Measurements from ENCODE around the gene TBC1D22A.

Gene TBC1D22A

GRCh38 chr22:46744581-46744980 lies 17.9 kb upstream of the TBC1D22A start:
- no peaks in the 10 kb centered on the region for H3K27me3 ChIP-seq (ENCODE audit: insufficient read depth, low read length, poor library complexity)
- no peak overlapping the region for H3K4ac ChIP-seq (ENCODE audit: low read depth, low read length)
- no peak overlapping the region for H2BK120ac ChIP-seq (ENCODE audit: low read depth, low read length)
- no peak overlapping the region for H3K23ac ChIP-seq (ENCODE audit: low read length)
- H2BK5ac ChIP-seq (ENCODE audit: low read length): no peak overlapping the region
- no peaks in the 10 kb centered on the region for H3K36me3 ChIP-seq (ENCODE audit: control insufficient read depth, insufficient read depth, low read length)
- H2AK5ac ChIP-seq (ENCODE audit: low read length): no peak overlapping the region
- H3K79me1 ChIP-seq (ENCODE audit: low read length): no peaks in the 10 kb centered on the region
- no peaks in the 10 kb centered on the region for H3K4me1 ChIP-seq (ENCODE audit: control insufficient read depth, low read depth, low read length)
- no peak overlapping the region for H4K5ac ChIP-seq (ENCODE audit: low read length)
- H3K9ac ChIP-seq (ENCODE audit: low read length): no peak overlapping the region
- no peak overlapping the region for H2BK15ac ChIP-seq (replicated peaks; ENCODE audit: low read depth)
- H3K4me3 ChIP-seq (ENCODE audit: low read length): no peak overlapping the region
- no peak overlapping the region for H3K4me2 ChIP-seq (ENCODE audit: low read length)
- H4K8ac ChIP-seq (ENCODE audit: low read depth, low read length): no peak overlapping the region
- H3K56ac ChIP-seq (ENCODE audit: low read length): no peak overlapping the region
- WGBS (ENCODE audit: extremely low coverage, insufficient coverage, low lambda C conversion rate): no CpG with 5 or more reads among the region's 6 CpGs
- no peak for DNase-seq
- no peak overlapping the region for H3K18ac ChIP-seq (ENCODE audit: low read length)
- no peak overlapping the region for H3K27ac ChIP-seq (ENCODE audit: low read depth, low read length)
- no peaks in the 10 kb centered on the region for H3K79me2 ChIP-seq (ENCODE audit: control insufficient read depth, insufficient read depth, low read length)

DNA sequence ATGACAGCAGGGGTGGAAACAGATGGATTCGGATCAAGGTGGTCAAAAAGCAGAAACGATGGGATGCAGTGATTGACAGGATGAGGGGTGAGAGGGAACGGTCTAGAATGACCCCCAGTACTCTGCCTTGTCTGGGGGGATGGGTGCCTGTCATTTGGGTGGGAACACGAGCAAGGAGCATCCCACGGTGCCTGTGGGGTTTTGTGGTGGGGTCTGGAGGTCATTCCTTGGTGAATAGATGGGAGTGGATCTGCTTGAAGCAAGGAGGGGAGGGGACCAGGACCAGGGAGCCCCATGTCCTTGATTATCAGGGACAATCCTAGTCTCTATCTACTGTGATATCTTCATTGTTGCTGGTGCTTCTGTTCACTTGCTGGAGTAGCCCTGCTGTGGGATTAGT lies 16.3 kb upstream of the TBC1D22A start:
- Histone ChIP-seq H3K23ac (ENCODE audit: low read length) (no peak overlapping the region), H2BK120ac (ENCODE audit: low read depth, low read length) (no peak overlapping the region), H2BK15ac (replicated peaks; ENCODE audit: low read depth) (no peak overlapping the region), H3K18ac (ENCODE audit: low read length) (no peak overlapping the region), H2AK5ac (ENCODE audit: low read length) (no peak overlapping the region), H3K4me1 (ENCODE audit: control insufficient read depth, low read depth, low read length) (no peaks in the 10 kb centered on the region), H3K4me2 (ENCODE audit: low read length) (no peak overlapping the region), H3K9ac (ENCODE audit: low read length) (no peak overlapping the region), H3K27me3 (ENCODE audit: insufficient read depth, low read length, poor library complexity) (no peaks in the 10 kb centered on the region), H3K36me3 (ENCODE audit: control insufficient read depth, insufficient read depth, low read length) (no peaks in the 10 kb centered on the region), H3K56ac (ENCODE audit: low read length) (no peak overlapping the region), H4K5ac (ENCODE audit: low read length) (no peak overlapping the region), H3K4me3 (ENCODE audit: low read length) (no peak overlapping the region), H3K4ac (ENCODE audit: low read depth, low read length) (no peak overlapping the region), H3K27ac (ENCODE audit: low read depth, low read length) (no peak overlapping the region), H2BK5ac (ENCODE audit: low read length) (no peak overlapping the region), H3K79me1 (ENCODE audit: low read length) (no peaks in the 10 kb centered on the region), H4K8ac (ENCODE audit: low read depth, low read length) (no peak overlapping the region), H3K79me2 (ENCODE audit: control insufficient read depth, insufficient read depth, low read length) (no peaks in the 10 kb centered on the region)
- WGBS (ENCODE audit: extremely low coverage, insufficient coverage, low lambda C conversion rate): no CpG with 5 or more reads among the region's 5 CpGs
- no peak for DNase-seq

- no CpG with 5 or more reads among the region's 11 CpGs for WGBS (ENCODE audit: extremely low coverage, insufficient coverage, low lambda C conversion rate)
- H3K9ac ChIP-seq (ENCODE audit: low read length): no peak overlapping the region
- no peak overlapping the region for H3K56ac ChIP-seq (ENCODE audit: low read length)
- no peaks in the 10 kb centered on the region for H3K79me2 ChIP-seq (ENCODE audit: control insufficient read depth, insufficient read depth, low read length)
- no peak overlapping the region for H3K18ac ChIP-seq (ENCODE audit: low read length)
- no peak overlapping the region for H3K4ac ChIP-seq (ENCODE audit: low read depth, low read length)
- H3K23ac ChIP-seq (ENCODE audit: low read length): no peak overlapping the region
- no peak overlapping the region for H2BK5ac ChIP-seq (ENCODE audit: low read length)
- no peak overlapping the region for H3K27ac ChIP-seq (ENCODE audit: low read depth, low read length)
- H4K5ac ChIP-seq (ENCODE audit: low read length): no peak overlapping the region
- no peak overlapping the region for H2AK5ac ChIP-seq (ENCODE audit: low read length)
- H2BK120ac ChIP-seq (ENCODE audit: low read depth, low read length): no peak overlapping the region
- DNase-seq: no peak
- no peak overlapping the region for H2BK15ac ChIP-seq (replicated peaks; ENCODE audit: low read depth)
- H3K27me3 ChIP-seq (ENCODE audit: insufficient read depth, low read length, poor library complexity): no peaks in the 10 kb centered on the region
- H3K36me3 ChIP-seq (ENCODE audit: control insufficient read depth, insufficient read depth, low read length): no peaks in the 10 kb centered on the region
- H3K4me2 ChIP-seq (ENCODE audit: low read length): no peak overlapping the region
- no peaks in the 10 kb centered on the region for H3K4me1 ChIP-seq (ENCODE audit: control insufficient read depth, low read depth, low read length)
- no peak overlapping the region for H3K4me3 ChIP-seq (ENCODE audit: low read length)
- no peak overlapping the region for H4K8ac ChIP-seq (ENCODE audit: low read depth, low read length)
- no peaks in the 10 kb centered on the region for H3K79me1 ChIP-seq (ENCODE audit: low read length)
Observed at GRCh38 chr22:46746620-46747019, 15.8 kb upstream of the TBC1D22A start.

DNA sequence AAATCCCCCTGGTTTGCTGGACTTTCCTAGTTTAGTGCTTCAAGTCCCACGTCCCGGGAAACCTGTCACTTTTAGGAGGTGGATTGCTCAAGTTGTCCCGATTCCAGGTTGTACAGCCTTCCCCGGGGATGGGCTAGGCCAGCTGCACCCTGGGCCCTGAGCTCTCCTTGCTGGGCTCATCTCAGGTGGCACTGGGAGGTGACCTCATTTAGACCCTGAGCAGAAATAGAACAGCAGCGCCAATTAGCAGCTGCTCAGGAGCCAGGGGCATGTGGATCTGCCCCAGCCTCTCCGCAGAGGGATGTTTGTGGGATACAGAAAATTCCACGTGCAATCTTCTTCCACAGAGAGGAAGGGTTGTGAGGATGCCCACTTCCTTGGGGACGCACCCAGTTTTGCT lies 14.8 kb upstream of the TBC1D22A start:
- WGBS (ENCODE audit: extremely low coverage, insufficient coverage, low lambda C conversion rate): no CpG with 5 or more reads among the region's 8 CpGs

DNA sequence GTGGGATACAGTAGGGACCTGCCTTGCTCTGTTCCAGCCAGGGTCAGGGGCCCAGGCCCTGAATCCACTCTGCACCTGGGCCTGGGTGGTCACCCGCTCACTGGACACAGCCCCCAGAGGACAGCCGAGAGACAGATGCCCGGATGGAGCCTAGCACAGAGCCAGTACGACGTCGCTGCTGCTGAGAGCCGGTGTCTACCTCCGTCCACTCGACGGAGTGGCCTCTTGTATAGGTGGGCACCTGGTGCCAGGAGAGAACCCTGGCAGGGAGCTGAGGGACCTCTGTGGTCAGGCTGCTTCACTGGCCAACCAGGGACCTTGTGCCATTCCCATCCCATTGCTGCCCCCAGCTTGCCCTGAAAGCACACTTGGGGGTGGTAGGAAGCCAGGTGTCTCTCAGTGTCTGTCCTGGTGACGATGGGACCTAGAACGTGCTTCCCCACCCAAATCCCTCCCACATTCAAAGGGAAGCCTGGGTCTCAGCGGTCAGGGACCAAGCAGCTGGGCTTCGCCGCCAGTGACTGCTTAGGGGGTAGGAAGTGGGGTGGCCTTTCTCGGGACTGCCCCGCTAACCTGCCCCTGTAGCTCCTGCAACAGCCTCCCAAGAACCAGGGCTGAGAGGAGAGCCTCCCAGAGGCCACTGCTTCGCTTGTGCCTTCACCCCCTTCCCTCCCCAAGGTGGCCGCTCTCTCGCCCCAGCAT lies 14.1 kb upstream of the TBC1D22A start:
- H3K23ac ChIP-seq (ENCODE audit: low read length): no peak overlapping the region
- H2BK5ac ChIP-seq (ENCODE audit: low read length): no peak overlapping the region
- no peak overlapping the region for H4K5ac ChIP-seq (ENCODE audit: low read length)
- no peak overlapping the region for H3K4me3 ChIP-seq (ENCODE audit: low read length)
- no peak overlapping the region for H3K4ac ChIP-seq (ENCODE audit: low read depth, low read length)
- H3K4me2 ChIP-seq (ENCODE audit: low read length): no peak overlapping the region
- no peak overlapping the region for H2AK5ac ChIP-seq (ENCODE audit: low read length)
- no peak overlapping the region for H4K8ac ChIP-seq (ENCODE audit: low read depth, low read length)
- no peak for DNase-seq
- H3K36me3 ChIP-seq (ENCODE audit: control insufficient read depth, insufficient read depth, low read length): no peaks in the 10 kb centered on the region
- no peaks in the 10 kb centered on the region for H3K4me1 ChIP-seq (ENCODE audit: control insufficient read depth, low read depth, low read length)
- no peaks in the 10 kb centered on the region for H3K79me2 ChIP-seq (ENCODE audit: control insufficient read depth, insufficient read depth, low read length)
- no peaks in the 10 kb centered on the region for H3K79me1 ChIP-seq (ENCODE audit: low read length)
- WGBS (ENCODE audit: extremely low coverage, insufficient coverage, low lambda C conversion rate): no CpG with 5 or more reads among the region's 20 CpGs
- H3K56ac ChIP-seq (ENCODE audit: low read length): no peak overlapping the region
- no peak overlapping the region for H2BK15ac ChIP-seq (replicated peaks; ENCODE audit: low read depth)
- H3K9ac ChIP-seq (ENCODE audit: low read length): no peak overlapping the region
- H3K27me3 ChIP-seq (ENCODE audit: insufficient read depth, low read length, poor library complexity): no peaks in the 10 kb centered on the region
- H3K27ac ChIP-seq (ENCODE audit: low read depth, low read length): no peak overlapping the region
- H2BK120ac ChIP-seq (ENCODE audit: low read depth, low read length): no peak overlapping the region
- H3K18ac ChIP-seq (ENCODE audit: low read length): no peak overlapping the region

More for the DNA sequence above, 14.8 kb upstream of the TBC1D22A start:
- no peaks in the 10 kb centered on the region for H3K4me1 ChIP-seq (ENCODE audit: control insufficient read depth, low read depth, low read length)
- H3K4me2 ChIP-seq (ENCODE audit: low read length): no peak overlapping the region
- no peak overlapping the region for H3K56ac ChIP-seq (ENCODE audit: low read length)
- no peaks in the 10 kb centered on the region for H3K79me2 ChIP-seq (ENCODE audit: control insufficient read depth, insufficient read depth, low read length)
- no peak overlapping the region for H3K4me3 ChIP-seq (ENCODE audit: low read length)
- no peaks in the 10 kb centered on the region for H3K79me1 ChIP-seq (ENCODE audit: low read length)
- H3K4ac ChIP-seq (ENCODE audit: low read depth, low read length): no peak overlapping the region
- no peaks in the 10 kb centered on the region for H3K36me3 ChIP-seq (ENCODE audit: control insufficient read depth, insufficient read depth, low read length)
- no peak overlapping the region for H3K9ac ChIP-seq (ENCODE audit: low read length)
- no peak overlapping the region for H2AK5ac ChIP-seq (ENCODE audit: low read length)
- no peak overlapping the region for H2BK120ac ChIP-seq (ENCODE audit: low read depth, low read length)
- H2BK5ac ChIP-seq (ENCODE audit: low read length): no peak overlapping the region
- no peaks in the 10 kb centered on the region for H3K27me3 ChIP-seq (ENCODE audit: insufficient read depth, low read length, poor library complexity)
- H2BK15ac ChIP-seq (replicated peaks; ENCODE audit: low read depth): no peak overlapping the region
- no peak overlapping the region for H4K5ac ChIP-seq (ENCODE audit: low read length)
- no peak overlapping the region for H4K8ac ChIP-seq (ENCODE audit: low read depth, low read length)
- H3K27ac ChIP-seq (ENCODE audit: low read depth, low read length): no peak overlapping the region
- no peak overlapping the region for H3K18ac ChIP-seq (ENCODE audit: low read length)
- no peak overlapping the region for H3K23ac ChIP-seq (ENCODE audit: low read length)
- DNase-seq: no peak

Data from mesendoderm (in vitro differentiated cells).